Measurements from ENCODE around the gene ARHGEF28. TPM values are rescaled to one million over a fixed set of nuclear protein-coding genes. Genes with fewer than 3 reads are reported as not detected.

Gene ARHGEF28
- total RNA-seq, 3 donors from 2014 or later = 0.05 to 0.23 (median 0.14) TPM

DNA sequence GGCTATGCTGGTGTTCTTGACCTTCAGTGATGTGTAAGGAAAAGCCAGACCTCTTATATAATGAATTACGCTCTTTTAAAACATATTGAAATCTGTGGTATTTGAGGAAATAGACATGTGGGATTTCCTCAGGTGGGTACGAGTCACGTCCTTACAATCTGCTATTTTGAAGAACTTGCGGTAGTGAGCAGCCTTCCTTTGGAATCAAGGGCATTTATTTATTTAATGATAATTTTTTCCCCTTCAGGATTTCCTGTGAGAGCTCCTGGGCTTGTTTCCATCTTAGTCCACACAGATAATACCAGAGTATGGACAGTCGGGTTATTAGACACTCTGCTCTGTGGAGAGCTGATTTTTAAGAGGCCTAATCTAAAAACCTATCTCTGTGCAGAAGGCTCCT lies 167.9 kb downstream of the ARHGEF28 start:
- Mint-ChIP-seq H3K9me3 (no peaks in the 10 kb centered on the region), H3K27me3 (ENCODE audit: low read depth) (peaks cover 25% of the 10 kb centered on the region), H3K4me3 (no peak overlapping the region), H3K4me1 (ENCODE audit: low read depth) (no peaks in the 10 kb centered on the region), H3K36me3 (ENCODE audit: insufficient read depth) (no peaks in the 10 kb centered on the region)
- DNase-seq = no peak
- ATAC-seq = no peak

DNA sequence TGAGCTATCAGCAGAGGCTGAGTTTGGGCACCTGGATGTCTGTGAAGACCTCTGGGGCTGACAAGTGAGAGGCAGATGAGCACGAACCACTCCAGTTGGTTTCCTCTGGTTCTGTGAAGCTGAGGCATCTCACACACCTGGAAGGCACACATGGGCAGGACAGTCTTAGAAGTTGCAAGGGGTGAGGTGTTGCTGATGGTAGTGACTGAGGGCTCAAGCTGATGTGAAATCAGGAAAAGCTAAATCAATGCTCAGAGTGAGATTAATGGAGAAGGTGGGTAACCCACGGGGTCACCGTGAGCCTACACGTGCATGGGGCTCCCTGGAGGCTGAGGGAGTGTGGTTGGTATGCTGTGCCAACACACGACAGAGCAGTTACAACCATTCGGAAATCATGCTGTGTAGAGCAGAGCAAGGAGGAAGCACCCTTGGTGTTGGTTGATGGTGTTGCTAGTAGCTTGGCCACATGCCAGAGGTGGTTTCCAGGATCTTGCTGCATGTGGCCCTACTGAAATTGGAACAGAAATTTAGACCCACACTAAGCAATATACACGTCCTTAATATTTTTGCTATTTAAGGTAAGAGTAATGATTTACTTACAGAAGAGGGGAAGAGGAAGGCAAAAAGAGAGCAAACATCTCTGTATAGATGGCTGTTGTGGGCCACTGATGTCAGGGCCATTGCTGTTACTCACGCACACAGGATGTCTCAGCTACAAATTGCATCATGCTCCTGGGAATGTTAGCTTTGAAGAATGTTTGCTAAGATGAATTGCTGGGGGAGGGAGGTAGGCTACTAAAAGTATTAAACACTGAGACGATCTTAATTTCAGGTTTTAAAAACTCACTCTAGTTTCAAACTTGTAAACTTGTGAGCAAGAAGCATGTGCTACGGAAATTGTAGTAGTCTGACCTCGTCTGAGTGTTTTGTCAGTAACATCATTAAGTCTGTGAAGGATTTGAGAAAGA lies 170.5 kb downstream of the ARHGEF28 start:
- Mint-ChIP-seq H3K4me3 (no peak overlapping the region), H3K27me3 (ENCODE audit: low read depth) (peaks cover 26% of the 10 kb centered on the region), H3K9me3 (no peaks in the 10 kb centered on the region), H3K36me3 (ENCODE audit: insufficient read depth) (no peaks in the 10 kb centered on the region), H3K4me1 (ENCODE audit: low read depth) (no peaks in the 10 kb centered on the region)
- DNase-seq = no peak
- peak in 1 of 2 donors; percentile 10 for ATAC-seq

DNA sequence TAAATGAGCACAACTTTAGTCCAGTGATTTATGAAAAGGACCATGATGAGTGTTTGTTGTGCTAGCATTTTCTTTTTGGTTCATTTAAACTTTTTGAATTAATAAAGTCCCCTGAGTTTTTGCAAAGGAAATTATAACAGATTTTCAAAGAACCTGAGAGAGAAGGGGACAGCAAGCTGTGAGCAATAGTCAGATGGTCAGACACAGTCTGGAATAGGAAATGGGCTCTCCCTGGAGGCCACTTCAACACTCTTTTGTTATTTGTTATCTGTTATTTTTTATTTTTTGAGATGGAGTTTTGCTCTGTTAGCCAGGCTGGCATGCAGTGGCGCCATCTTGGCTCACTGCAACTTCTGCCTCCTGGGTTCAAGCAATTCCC lies 171.1 kb downstream of the ARHGEF28 start:
- Mint-ChIP-seq H3K36me3 (ENCODE audit: insufficient read depth) (no peaks in the 10 kb centered on the region), H3K9me3 (no peaks in the 10 kb centered on the region), H3K4me1 (ENCODE audit: low read depth) (no peaks in the 10 kb centered on the region), H3K27me3 (ENCODE audit: low read depth) (peaks cover 24% of the 10 kb centered on the region), H3K4me3 (no peak overlapping the region)
- no peak for ATAC-seq
- DNase-seq = no peak

DNA sequence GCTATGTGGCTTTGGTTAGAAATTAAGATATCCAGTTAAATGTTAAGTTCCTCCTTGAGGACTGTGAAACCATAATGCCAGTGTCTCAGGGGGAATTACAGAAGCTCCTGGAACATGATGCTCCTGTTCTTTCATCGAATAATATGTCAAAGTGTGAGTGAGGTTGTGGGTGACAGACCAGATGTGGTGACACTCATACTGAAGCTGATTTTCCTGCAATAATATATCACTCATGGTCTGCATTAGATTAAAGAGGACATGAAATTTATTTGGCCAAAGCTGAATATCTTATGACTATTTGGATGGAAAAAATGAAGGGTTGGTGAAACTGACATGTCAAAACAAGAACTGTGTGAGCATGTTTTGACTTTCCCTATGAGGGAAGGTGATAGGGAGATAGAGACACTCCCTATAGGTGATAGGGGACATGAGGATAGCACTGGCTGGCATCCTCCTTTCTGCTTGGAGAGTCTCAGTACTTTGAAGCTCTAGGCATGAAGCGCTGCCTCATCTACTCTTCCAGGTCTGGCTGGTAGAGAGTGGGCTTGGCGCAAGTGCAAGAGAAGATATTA lies 173.5 kb downstream of the ARHGEF28 start:
- ATAC-seq (no peak), DNase-seq (no peak)
- no peaks in the 10 kb centered on the region for H3K4me1 Mint-ChIP-seq (ENCODE audit: low read depth)
- H3K36me3 Mint-ChIP-seq (ENCODE audit: insufficient read depth) = no peaks in the 10 kb centered on the region
- H3K4me3 Mint-ChIP-seq = no peak overlapping the region
- no peaks in the 10 kb centered on the region for H3K9me3 Mint-ChIP-seq
- H3K27me3 Mint-ChIP-seq (ENCODE audit: low read depth) = peaks cover 22% of the 10 kb centered on the region

DNA sequence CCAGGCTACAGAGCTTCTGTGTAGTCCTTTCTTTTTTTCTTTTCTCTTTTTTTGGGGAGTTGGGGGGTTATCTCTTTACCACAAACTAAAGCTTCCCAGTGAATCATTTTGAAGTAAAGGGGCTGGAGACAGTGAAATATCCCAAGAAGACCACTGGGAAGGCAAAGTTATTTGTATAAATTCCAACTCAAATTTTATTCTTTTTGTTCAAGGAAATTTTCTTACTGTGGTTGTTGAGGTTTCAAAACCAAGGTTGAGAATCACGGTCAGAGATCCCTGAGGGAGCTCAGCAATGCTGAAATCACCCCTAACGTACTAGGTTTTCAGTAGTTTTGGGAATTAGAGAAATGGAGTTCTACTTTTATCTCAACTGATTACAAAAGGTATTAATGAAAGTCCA lies 175.7 kb downstream of the ARHGEF28 start:
- DNase-seq = no peak
- no peaks in the 10 kb centered on the region for H3K9me3 Mint-ChIP-seq
- no peak overlapping the region for H3K4me3 Mint-ChIP-seq
- no peaks in the 10 kb centered on the region for H3K4me1 Mint-ChIP-seq (ENCODE audit: low read depth)
- peaks cover 18% of the 10 kb centered on the region for H3K27me3 Mint-ChIP-seq (ENCODE audit: low read depth)
- ATAC-seq = no peak
- no peaks in the 10 kb centered on the region for H3K36me3 Mint-ChIP-seq (ENCODE audit: insufficient read depth)

DNA sequence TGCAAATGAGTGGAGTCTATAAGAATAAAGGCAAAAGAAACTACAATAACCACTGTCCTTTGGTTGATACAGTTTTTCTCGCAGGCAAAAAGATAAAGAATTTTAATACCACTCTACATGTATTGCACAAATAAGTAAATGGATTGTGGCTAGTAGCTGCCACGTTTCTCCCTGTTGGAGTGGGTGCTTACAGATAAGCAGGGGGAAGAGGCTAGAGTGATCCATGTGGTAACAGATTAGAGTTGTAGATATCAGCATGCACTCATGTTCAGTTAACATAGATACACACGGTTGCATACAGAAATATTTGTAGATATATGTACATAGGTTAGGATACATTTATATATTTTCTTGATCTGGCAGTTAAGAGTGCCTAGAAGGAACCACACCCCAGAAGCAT lies 179.5 kb downstream of the ARHGEF28 start:
- H3K9me3 Mint-ChIP-seq = no peaks in the 10 kb centered on the region
- H3K27me3 Mint-ChIP-seq (ENCODE audit: low read depth) = peaks cover 10% of the 10 kb centered on the region
- DNase-seq = no peak
- no peak overlapping the region for H3K4me3 Mint-ChIP-seq
- no peaks in the 10 kb centered on the region for H3K4me1 Mint-ChIP-seq (ENCODE audit: low read depth)
- H3K36me3 Mint-ChIP-seq (ENCODE audit: insufficient read depth) = no peaks in the 10 kb centered on the region
- no peak for ATAC-seq

DNA sequence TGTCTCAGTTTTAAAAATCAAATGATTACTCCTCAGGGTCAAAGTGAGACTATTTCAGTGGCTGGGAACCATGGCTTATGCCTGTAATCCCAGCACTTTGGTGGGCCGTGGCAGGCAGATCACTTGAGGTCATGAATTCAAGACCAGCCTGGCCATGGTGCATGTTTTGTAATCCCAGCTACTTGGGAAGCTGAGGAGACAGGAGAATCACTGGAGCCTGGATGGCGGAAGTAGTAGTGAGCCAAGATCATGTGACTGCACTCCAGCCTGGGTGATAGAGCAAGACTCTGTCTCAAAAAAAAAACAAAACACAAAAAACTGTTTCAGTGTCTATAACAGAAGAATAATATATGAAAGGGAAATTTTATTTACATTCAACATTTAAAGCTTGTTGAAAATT lies 182.9 kb downstream of the ARHGEF28 start:
- H3K27me3 Mint-ChIP-seq (ENCODE audit: low read depth) = peaks cover 8% of the 10 kb centered on the region
- ATAC-seq = no peak
- H3K36me3 Mint-ChIP-seq (ENCODE audit: insufficient read depth) = no peaks in the 10 kb centered on the region
- no peaks in the 10 kb centered on the region for H3K4me1 Mint-ChIP-seq (ENCODE audit: low read depth)
- H3K4me3 Mint-ChIP-seq = no peak overlapping the region
- DNase-seq = no peak
- H3K9me3 Mint-ChIP-seq = no peaks in the 10 kb centered on the region

DNA sequence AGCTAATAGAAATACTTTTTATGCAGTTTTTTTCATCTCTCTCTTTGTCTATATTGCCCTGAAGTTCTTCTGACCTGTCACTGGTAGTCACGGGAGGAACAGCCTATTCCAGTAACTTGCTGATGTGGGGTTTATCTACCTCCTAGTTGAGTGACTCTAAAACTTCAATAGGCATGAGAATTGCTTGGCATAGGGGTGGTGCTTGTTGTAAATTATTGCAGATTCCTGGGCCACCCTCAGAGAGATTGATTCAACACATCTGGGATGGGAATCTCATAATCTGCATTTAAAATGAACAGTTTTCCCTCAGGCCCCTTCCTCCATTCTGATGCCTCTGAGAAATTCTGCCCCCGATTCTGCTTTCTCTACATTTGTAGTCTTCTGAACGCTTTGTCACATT lies 184.4 kb downstream of the ARHGEF28 start:
- ATAC-seq (no peak), DNase-seq (no peak)
- no peaks in the 10 kb centered on the region for H3K36me3 Mint-ChIP-seq (ENCODE audit: insufficient read depth)
- no peaks in the 10 kb centered on the region for H3K9me3 Mint-ChIP-seq
- H3K4me3 Mint-ChIP-seq = no peak overlapping the region
- H3K27me3 Mint-ChIP-seq (ENCODE audit: low read depth) = peaks cover 8% of the 10 kb centered on the region
- H3K4me1 Mint-ChIP-seq (ENCODE audit: low read depth) = no peaks in the 10 kb centered on the region

DNA sequence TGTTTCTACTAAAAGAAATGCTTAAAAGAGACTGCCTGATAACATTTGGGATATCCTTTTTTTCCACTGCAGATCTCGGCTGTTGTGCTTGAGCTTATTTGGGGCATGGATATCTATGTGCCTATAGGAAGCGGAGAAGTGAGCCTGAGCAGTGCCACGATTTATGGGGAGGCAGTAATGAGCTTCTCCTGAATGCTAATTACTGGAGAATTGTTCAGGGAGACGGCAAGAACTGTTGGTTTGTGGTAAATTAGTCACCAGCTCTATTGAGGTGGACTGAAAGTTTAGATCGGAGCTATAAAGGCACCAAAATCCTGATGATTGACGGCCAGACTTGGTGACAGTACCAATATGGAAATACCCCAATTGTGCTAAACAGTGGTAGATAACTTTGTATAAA lies 186.5 kb downstream of the ARHGEF28 start:
- no peak overlapping the region for H3K4me3 Mint-ChIP-seq
- no peak for ATAC-seq
- H3K27me3 Mint-ChIP-seq (ENCODE audit: low read depth) = peaks cover 8% of the 10 kb centered on the region
- no peak for DNase-seq
- H3K9me3 Mint-ChIP-seq = no peaks in the 10 kb centered on the region
- H3K4me1 Mint-ChIP-seq (ENCODE audit: low read depth) = no peaks in the 10 kb centered on the region
- H3K36me3 Mint-ChIP-seq (ENCODE audit: insufficient read depth) = no peaks in the 10 kb centered on the region

DNA sequence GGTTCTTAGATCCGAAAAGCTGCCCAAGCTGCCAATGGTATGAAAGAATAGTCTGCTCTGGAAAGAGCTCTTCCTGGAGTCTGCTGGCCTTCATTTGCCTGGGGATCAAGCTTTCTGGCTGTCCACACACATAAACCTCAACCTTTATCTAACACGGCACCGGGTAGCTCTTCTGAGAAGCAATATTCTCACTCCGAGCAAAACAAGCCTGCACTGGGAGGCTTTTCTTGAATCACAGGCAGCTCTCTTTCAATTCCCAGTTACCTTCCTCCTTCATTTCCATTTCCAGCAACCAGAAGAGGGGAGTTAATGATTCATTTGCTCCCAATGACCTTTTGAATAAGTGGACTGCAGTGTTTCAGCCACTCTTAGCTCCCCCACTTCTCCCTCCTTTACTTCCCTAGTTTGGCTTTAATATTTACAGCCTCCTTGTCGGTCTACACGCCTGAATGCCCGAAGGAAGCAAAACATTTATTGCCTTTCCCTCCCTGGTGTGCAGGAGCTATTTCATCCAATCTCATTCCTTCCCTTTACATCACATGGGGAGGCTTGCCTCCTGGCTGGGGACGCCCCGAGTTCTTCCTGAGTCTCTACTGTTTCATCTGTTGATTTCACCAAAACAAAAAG lies 187.1 kb downstream of the ARHGEF28 start:
- Mint-ChIP-seq H3K4me1 (ENCODE audit: low read depth) (no peaks in the 10 kb centered on the region), H3K36me3 (ENCODE audit: insufficient read depth) (no peaks in the 10 kb centered on the region), H3K27me3 (ENCODE audit: low read depth) (peaks cover 8% of the 10 kb centered on the region), H3K4me3 (no peak overlapping the region), H3K9me3 (no peaks in the 10 kb centered on the region)
- no peak for ATAC-seq
- DNase-seq = no peak

DNA sequence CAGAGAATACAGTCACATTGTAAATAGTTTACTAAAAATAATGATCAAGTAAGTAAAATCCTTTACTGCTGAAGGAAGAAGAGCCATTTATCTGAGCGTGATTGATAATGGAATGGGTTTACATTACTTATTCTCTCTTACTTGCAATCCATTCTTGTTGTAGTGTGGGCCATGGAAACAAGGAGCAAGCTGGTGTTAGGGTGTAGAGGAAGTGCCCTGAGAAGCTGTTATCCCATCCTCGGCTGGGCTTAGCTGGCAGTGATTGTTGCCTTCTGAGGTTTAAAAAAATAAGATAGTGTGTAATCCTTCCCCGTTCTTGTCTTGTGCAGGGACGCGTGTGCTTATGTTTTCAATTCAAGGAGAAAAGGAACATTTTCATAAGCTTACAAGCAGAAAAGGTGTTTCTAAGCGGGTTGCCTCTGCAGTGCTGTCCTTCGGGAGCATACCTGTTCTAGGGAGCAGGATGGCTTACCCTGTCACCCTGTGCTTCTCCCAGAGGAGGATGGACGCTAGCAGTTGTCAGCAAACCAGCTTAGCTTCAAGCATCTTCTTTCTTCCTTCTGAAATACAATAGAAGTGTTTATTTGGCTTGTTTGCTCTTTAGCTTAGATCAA lies 188.3 kb downstream of the ARHGEF28 start:
- ATAC-seq (no peak), DNase-seq (no peak)
- H3K9me3 Mint-ChIP-seq = no peaks in the 10 kb centered on the region
- no peak overlapping the region for H3K4me3 Mint-ChIP-seq
- H3K36me3 Mint-ChIP-seq (ENCODE audit: insufficient read depth) = no peaks in the 10 kb centered on the region
- H3K27me3 Mint-ChIP-seq (ENCODE audit: low read depth) = peaks cover 8% of the 10 kb centered on the region
- no peaks in the 10 kb centered on the region for H3K4me1 Mint-ChIP-seq (ENCODE audit: low read depth)

DNA sequence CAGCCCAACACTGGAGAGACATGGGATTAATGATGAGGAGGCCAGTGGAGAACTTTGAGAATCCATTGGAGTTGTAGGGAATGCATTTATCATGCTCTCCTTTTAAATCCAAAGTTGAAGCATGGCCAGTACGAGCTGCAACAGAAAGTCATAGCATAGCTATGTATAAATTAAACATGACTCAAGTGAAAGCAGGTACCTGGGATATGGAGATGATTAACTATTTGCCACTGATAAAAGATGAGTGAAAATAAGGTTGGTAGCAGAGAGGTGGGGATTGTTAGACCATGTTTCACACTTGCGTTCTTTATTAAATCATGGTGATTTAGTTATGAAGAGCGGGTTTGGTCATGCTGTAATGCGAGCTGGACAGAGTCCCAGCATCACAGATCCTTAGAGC lies 189.6 kb downstream of the ARHGEF28 start:
- DNase-seq (no peak), ATAC-seq (no peak)
- no peak overlapping the region for H3K4me3 Mint-ChIP-seq
- H3K27me3 Mint-ChIP-seq (ENCODE audit: low read depth) = peaks cover 8% of the 10 kb centered on the region
- H3K9me3 Mint-ChIP-seq = no peaks in the 10 kb centered on the region
- H3K36me3 Mint-ChIP-seq (ENCODE audit: insufficient read depth) = no peaks in the 10 kb centered on the region
- no peaks in the 10 kb centered on the region for H3K4me1 Mint-ChIP-seq (ENCODE audit: low read depth)

DNA sequence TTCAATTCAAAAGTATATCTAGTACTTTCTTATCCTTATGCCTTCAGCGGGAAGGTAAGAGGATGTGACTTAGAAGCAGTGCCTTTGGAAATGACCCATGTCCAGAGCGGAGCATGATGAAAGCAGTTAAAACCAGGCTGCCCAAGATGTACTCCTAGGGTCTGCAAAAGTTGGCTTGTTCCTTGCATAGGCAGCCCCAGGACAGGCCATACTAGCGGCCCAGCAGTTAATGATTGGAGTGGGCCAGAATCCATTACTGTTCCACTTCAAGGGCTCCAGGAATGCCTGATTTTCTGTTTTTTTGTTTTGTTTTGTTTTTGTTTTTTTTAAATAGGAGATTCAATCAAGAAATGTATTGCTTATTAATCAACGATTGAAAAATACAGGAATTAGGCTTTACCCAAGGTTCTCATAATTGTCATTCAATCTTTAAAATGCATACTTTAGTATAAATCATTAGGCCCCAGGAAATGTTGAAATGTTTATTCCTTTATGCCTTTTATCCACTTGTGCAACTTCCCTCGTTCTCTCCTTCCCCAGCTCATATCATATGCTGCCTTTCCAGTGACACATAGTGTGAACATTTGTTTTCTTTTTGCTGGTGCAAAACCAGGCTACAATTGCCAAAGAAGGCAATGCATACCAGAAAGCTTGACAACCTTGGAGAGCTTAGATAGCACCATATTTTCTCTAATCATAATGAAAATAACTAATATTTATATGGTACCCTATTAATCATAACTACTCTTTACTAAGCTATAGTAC lies 190.8 kb downstream of the ARHGEF28 start:
- DNase-seq (no peak), ATAC-seq (no peak)
- Mint-ChIP-seq H3K27me3 (ENCODE audit: low read depth) (peaks cover 8% of the 10 kb centered on the region), H3K4me3 (no peak overlapping the region), H3K4me1 (ENCODE audit: low read depth) (no peaks in the 10 kb centered on the region), H3K9me3 (no peaks in the 10 kb centered on the region), H3K36me3 (ENCODE audit: insufficient read depth) (no peaks in the 10 kb centered on the region)

DNA sequence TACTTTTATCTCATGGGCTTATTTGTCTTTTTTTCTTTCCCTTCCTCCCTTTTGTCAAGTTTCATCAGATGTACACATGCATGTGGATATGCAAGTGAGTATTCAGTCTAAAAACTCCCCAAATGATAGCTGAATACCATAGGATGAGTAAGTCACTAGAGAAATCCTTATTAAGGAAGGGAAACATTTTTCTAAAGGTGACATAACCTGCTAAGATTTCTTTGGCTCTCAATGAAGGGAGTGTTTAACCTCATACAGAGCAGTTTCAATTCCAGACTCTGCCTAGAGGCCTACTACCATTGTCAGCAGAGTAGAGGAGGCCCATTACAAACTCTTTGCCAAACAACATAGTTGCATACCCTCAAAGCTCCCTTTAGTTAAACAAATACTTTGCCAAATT lies 192.4 kb downstream of the ARHGEF28 start:
- Mint-ChIP-seq H3K9me3 (no peaks in the 10 kb centered on the region), H3K4me1 (ENCODE audit: low read depth) (no peaks in the 10 kb centered on the region), H3K4me3 (no peak overlapping the region), H3K27me3 (ENCODE audit: low read depth) (peaks cover 3% of the 10 kb centered on the region), H3K36me3 (ENCODE audit: insufficient read depth) (no peaks in the 10 kb centered on the region)
- DNase-seq = no peak
- no peak for ATAC-seq

Data from activated T-cell treated with anti-CD3 and anti-CD28 coated beads, Interleukin-2, amount 50 U/mL, for 4 hours (primary cell).